Measurements from ENCODE around the gene TSHZ3.

DNA sequence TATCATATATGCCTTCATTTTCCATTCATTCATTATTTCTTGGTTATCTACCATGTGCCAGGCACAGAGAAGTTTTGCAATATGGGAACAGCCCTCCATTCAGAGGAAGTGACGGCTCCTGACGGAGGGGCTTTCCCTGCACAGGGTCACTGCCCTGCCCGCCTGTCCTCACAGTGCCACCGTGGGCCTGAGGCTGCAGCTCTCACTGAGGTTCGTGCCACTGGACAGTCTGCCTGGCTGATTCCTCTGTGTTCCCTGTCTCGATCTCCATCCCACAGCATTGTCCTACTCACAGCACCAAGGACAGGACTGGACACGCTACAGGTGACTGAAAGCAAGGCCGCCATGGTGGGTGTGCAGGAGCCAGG, 92.7 kb downstream of the TSHZ3 start:
- TF ChIP-seq CTCF (IDR thresholded peaks at IDR 0.05) (no peak), POLR2A (IDR thresholded peaks at IDR 0.05) (no peak)

Data from suprapubic skin (tissue), 3 donors.